HEK293 (cell line): ENCODE results near the gene DNAJB6.

ENCODE experiments used
- BCL11A ChIP-seq: fragments of 450-650 bp; formaldehyde crosslinking; IDR thresholded peaks from 2 replicates; pipeline ENCODE4 v1.5.1; 2016; ENCODE audit warnings: low read depth, missing biosample characterization, missing genetic modification characterization
- GLI2 ChIP-seq: fragments of 450-650 bp; formaldehyde crosslinking; IDR thresholded peaks from 2 replicates; pipeline ENCODE4; 2017; ENCODE audit warnings: missing biosample characterization, missing genetic modification characterization, low read depth, borderline replicate concordance
- HOXD13 ChIP-seq: sonication (generic); formaldehyde crosslinking; IDR thresholded peaks from 2 replicates; pipeline ENCODE4 v1.8.0; 2022; ENCODE audit warnings: missing genetic modification reagents, borderline replicate concordance
- KLF1 ChIP-seq: fragments of 450-650 bp; formaldehyde crosslinking; IDR thresholded peaks from 2 replicates; pipeline ENCODE4 v1.5.1; 2016; ENCODE audit warnings: missing biosample characterization, missing genetic modification characterization
- KLF8 ChIP-seq: fragments of 450-650 bp; formaldehyde crosslinking; IDR thresholded peaks from 2 replicates; pipeline ENCODE4 v1.5.1; 2016; ENCODE audit warnings: missing biosample characterization, missing genetic modification characterization
- OVOL3 ChIP-seq: fragments of 450-650 bp; formaldehyde crosslinking; IDR thresholded peaks from 2 replicates; pipeline ENCODE4 v1.5.1; 2016; ENCODE audit warnings: missing biosample characterization, missing genetic modification characterization
- SCRT1 ChIP-seq: fragments of 450-650 bp; formaldehyde crosslinking; IDR thresholded peaks from 2 replicates; pipeline ENCODE4 v1.5.1; 2016; ENCODE audit warnings: missing biosample characterization, missing genetic modification characterization, borderline replicate concordance
- SCRT2 ChIP-seq: fragments of 450-650 bp; formaldehyde crosslinking; IDR thresholded peaks from 2 replicates; pipeline ENCODE4 v1.5.1; 2016; ENCODE audit warnings: missing biosample characterization, missing genetic modification characterization
- SP3 ChIP-seq: fragments of 450-650 bp; formaldehyde crosslinking; IDR thresholded peaks from 2 replicates; pipeline ENCODE4 v1.5.1; 2016; ENCODE audit warnings: missing biosample characterization, missing genetic modification characterization
- SP7 ChIP-seq: fragments of 450-650 bp; formaldehyde crosslinking; IDR thresholded peaks from 2 replicates; pipeline ENCODE4 v1.5.1; 2016; ENCODE audit warnings: missing biosample characterization, missing genetic modification characterization
- TRIM28 ChIP-seq: IDR thresholded peaks from 2 replicates; pipeline ENCODE4 v1.6.1; 2011; ENCODE audit warnings: low read length, control low read depth, borderline replicate concordance
- YY1 ChIP-seq: fragments of 450-650 bp; formaldehyde crosslinking; IDR thresholded peaks from 2 replicates; pipeline ENCODE4 v1.5.1; 2018; ENCODE audit warnings: missing biosample characterization, missing genetic modification characterization
- YY2 ChIP-seq: fragments of 450-650 bp; formaldehyde crosslinking; IDR thresholded peaks from 2 replicates; pipeline ENCODE4 v1.5.1; 2016; ENCODE audit warnings: missing biosample characterization, missing genetic modification characterization
- ZBTB48 ChIP-seq: fragments of 450-650 bp; formaldehyde crosslinking; IDR thresholded peaks from 2 replicates; pipeline ENCODE4 v1.5.1; 2016; ENCODE audit warnings: missing biosample characterization, missing genetic modification characterization
- ZEB2 ChIP-seq: fragments of 450-650 bp; formaldehyde crosslinking; IDR thresholded peaks from 2 replicates; pipeline ENCODE4 v1.5.1; 2016; ENCODE audit warnings: missing biosample characterization, missing genetic modification characterization
- ZFHX2 ChIP-seq: fragments of 450-650 bp; formaldehyde crosslinking; conservative IDR thresholded peaks from 2 replicates; pipeline ENCODE4 v1.5.1; 2016; ENCODE audit warnings: missing biosample characterization, missing genetic modification characterization
- ZNF184 ChIP-seq: fragments of 450-650 bp; IDR thresholded peaks from 2 replicates; pipeline ENCODE4 v1.5.1; 2018; ENCODE audit warnings: missing biosample characterization, mild to moderate bottlenecking, missing genetic modification characterization
- ZNF24 ChIP-seq: fragments of 450-650 bp; formaldehyde crosslinking; IDR thresholded peaks from 2 replicates; pipeline ENCODE4 v1.5.1; 2016; ENCODE audit warnings: missing biosample characterization, missing genetic modification characterization
- ZNF266 ChIP-seq: fragments of 450-650 bp; formaldehyde crosslinking; IDR thresholded peaks from 2 replicates; pipeline ENCODE4 v1.5.1; 2016; ENCODE audit warnings: missing biosample characterization, missing genetic modification characterization, low read depth
- ZNF37A ChIP-seq: fragments of 450-650 bp; IDR thresholded peaks from 2 replicates; pipeline ENCODE4 v1.5.1; 2018; ENCODE audit warnings: missing biosample characterization, missing genetic modification characterization
- ZNF391 ChIP-seq: fragments of 450-650 bp; formaldehyde crosslinking; IDR thresholded peaks from 2 replicates; pipeline ENCODE4 v1.5.1; 2016; ENCODE audit warnings: low read depth, missing biosample characterization, missing genetic modification characterization, borderline replicate concordance
- ZNF426 ChIP-seq: fragments of 450-650 bp; formaldehyde crosslinking; IDR thresholded peaks from 2 replicates; pipeline ENCODE4 v1.5.1; 2017; ENCODE audit warnings: missing biosample characterization, missing genetic modification characterization, mild to moderate bottlenecking, inconsistent platforms, moderate library complexity
- ZNF433 ChIP-seq: fragments of 450-650 bp; formaldehyde crosslinking; IDR thresholded peaks from 2 replicates; pipeline ENCODE4 v1.5.1; 2016; ENCODE audit warnings: missing biosample characterization, missing genetic modification characterization, low read depth
- ZNF548 ChIP-seq: fragments of 450-650 bp; formaldehyde crosslinking; IDR thresholded peaks from 2 replicates; pipeline ENCODE4 v1.5.1; 2016; ENCODE audit warnings: missing biosample characterization, missing genetic modification characterization
- ZNF610 ChIP-seq: fragments of 450-650 bp; formaldehyde crosslinking; IDR thresholded peaks from 2 replicates; pipeline ENCODE4 v1.5.1; 2016; ENCODE audit warnings: missing biosample characterization, missing genetic modification characterization, borderline replicate concordance
- ZNF624 ChIP-seq: fragments of 450-650 bp; formaldehyde crosslinking; IDR thresholded peaks from 2 replicates; pipeline ENCODE4 v1.5.1; 2017; ENCODE audit warnings: missing biosample characterization, missing genetic modification characterization
- ZNF664 ChIP-seq: fragments of 450-650 bp; formaldehyde crosslinking; IDR thresholded peaks from 2 replicates; pipeline ENCODE4 v1.5.1; 2016; ENCODE audit warnings: missing biosample characterization, missing genetic modification characterization
- ZNF76 ChIP-seq: fragments of 450-650 bp; formaldehyde crosslinking; IDR thresholded peaks from 2 replicates; pipeline ENCODE4; 2016; ENCODE audit warnings: low read depth, missing biosample characterization, missing genetic modification characterization, borderline replicate concordance
- ZNF837 ChIP-seq: fragments of 450-650 bp; formaldehyde crosslinking; IDR thresholded peaks from 2 replicates; pipeline ENCODE4 v1.5.1; 2016; ENCODE audit warnings: missing biosample characterization, missing genetic modification characterization
- ZSCAN30 ChIP-seq: fragments of 450-650 bp; IDR thresholded peaks from 2 replicates; pipeline ENCODE4 v1.5.1; 2018; ENCODE audit warnings: missing biosample characterization, mild to moderate bottlenecking, missing genetic modification characterization, moderate library complexity
- TF ChIP-seq, protein P1 (sequence below): fragments of 450-650 bp; IDR thresholded peaks from 2 replicates; pipeline ENCODE4 v1.5.1; 2018; ENCODE audit warnings: missing biosample characterization, mild to moderate bottlenecking, missing genetic modification characterization
- TF ChIP-seq, protein P2 (sequence below): fragments of 450-650 bp; formaldehyde crosslinking; IDR thresholded peaks from 2 replicates; pipeline ENCODE4 v1.5.1; 2016; ENCODE audit warnings: missing biosample characterization, missing genetic modification characterization, borderline replicate concordance
- TF ChIP-seq, protein P3 (sequence below): fragments of 450-650 bp; formaldehyde crosslinking; IDR thresholded peaks from 2 replicates; pipeline ENCODE4 v1.5.1; 2016; ENCODE audit warnings: missing biosample characterization, missing genetic modification characterization
- TF ChIP-seq, protein P4 (sequence below): fragments of 450-650 bp; formaldehyde crosslinking; IDR thresholded peaks from 2 replicates; pipeline ENCODE4 v1.5.1; 2017; ENCODE audit warnings: missing biosample characterization, missing genetic modification characterization

Gene DNAJB6

DNA sequence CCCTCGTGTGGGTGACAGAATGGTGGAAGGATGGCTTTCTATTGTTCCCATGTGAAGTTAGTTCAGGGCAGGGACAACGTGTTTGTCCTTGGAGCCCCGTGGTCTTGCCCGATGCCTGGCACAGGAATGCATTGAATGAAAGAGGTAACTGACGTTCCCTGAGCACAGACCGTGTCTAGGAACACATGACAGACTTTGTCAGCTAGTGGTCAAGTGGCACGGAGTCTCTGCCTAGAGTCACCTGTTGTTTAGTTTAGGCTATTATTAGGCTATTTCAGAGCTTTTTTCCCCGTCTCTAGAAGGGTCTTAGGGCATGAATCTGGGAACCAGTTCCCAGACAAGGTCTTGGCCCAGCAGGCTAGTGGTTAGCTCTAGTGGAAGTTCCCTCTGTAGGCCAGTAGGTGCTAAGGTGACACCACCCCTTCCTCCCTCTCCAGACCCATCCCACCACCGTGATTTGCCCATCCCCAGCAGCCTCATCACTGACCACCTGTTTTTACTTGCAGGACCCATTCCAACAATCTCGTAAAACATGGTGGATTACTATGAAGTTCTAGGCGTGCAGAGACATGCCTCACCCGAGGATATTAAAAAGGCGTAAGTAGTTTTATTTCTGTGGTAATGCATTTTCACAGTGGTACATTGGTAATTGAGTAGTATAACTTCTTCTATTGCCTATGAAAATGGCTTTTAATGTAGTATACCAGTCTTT, 21.4 kb downstream of the DNAJB6 start (continued):
- peak; percentile 67; the same call in 1 of the 2 replicates for TF ChIP-seq ZSCAN30 (tag by site-specific recombination)
- TF ChIP-seq ZNF433 (tag by site-specific recombination) = no peak
- 0 out of 2 replicates have a peak, but pooled peaks have one; percentile 39 for TF ChIP-seq HOXD13
- TF ChIP-seq TRIM28 = peak; percentile 92
- TF ChIP-seq, protein P1, sequence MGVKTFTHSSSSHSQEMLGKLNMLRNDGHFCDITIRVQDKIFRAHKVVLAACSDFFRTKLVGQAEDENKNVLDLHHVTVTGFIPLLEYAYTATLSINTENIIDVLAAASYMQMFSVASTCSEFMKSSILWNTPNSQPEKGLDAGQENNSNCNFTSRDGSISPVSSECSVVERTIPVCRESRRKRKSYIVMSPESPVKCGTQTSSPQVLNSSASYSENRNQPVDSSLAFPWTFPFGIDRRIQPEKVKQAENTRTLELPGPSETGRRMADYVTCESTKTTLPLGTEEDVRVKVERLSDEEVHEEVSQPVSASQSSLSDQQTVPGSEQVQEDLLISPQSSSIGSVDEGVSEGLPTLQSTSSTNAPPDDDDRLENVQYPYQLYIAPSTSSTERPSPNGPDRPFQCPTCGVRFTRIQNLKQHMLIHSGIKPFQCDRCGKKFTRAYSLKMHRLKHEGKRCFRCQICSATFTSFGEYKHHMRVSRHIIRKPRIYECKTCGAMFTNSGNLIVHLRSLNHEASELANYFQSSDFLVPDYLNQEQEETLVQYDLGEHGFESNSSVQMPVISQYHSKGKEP (tag by site-specific recombination) = peak; percentile 98
- TF ChIP-seq KLF8 = no peak
- TF ChIP-seq ZNF266 = no peak
- no peak for TF ChIP-seq ZBTB48 (tag by site-specific recombination)
- TF ChIP-seq SCRT1 = peak; percentile 99
- peak; percentile 63; the same call in 1 of the 2 replicates for TF ChIP-seq GLI2 (tag by site-specific recombination)
- peak; percentile 72; the same call in 1 of the 2 replicates for TF ChIP-seq ZNF664 (tag by site-specific recombination)
- TF ChIP-seq ZFHX2 (tag by site-specific recombination) = 0 out of 2 replicates have a peak, but pooled peaks have one; percentile 77
- TF ChIP-seq ZNF548 (tag by site-specific recombination) = no peak
- no peak for TF ChIP-seq YY2 (tag by site-specific recombination)
- TF ChIP-seq, protein P2, sequence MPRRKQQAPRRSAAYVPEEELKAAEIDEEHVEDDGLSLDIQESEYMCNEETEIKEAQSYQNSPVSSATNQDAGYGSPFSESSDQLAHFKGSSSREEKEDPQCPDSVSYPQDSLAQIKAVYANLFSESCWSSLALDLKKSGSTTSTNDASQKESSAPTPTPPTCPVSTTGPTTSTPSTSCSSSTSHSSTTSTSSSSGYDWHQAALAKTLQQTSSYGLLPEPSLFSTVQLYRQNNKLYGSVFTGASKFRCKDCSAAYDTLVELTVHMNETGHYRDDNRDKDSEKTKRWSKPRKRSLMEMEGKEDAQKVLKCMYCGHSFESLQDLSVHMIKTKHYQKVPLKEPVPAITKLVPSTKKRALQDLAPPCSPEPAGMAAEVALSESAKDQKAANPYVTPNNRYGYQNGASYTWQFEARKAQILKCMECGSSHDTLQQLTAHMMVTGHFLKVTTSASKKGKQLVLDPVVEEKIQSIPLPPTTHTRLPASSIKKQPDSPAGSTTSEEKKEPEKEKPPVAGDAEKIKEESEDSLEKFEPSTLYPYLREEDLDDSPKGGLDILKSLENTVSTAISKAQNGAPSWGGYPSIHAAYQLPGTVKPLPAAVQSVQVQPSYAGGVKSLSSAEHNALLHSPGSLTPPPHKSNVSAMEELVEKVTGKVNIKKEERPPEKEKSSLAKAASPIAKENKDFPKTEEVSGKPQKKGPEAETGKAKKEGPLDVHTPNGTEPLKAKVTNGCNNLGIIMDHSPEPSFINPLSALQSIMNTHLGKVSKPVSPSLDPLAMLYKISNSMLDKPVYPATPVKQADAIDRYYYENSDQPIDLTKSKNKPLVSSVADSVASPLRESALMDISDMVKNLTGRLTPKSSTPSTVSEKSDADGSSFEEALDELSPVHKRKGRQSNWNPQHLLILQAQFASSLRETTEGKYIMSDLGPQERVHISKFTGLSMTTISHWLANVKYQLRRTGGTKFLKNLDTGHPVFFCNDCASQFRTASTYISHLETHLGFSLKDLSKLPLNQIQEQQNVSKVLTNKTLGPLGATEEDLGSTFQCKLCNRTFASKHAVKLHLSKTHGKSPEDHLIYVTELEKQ (tag by site-specific recombination) = peak; percentile 94
- peak; percentile 63; the same call in 1 of the 2 replicates for TF ChIP-seq ZNF24 (tag by site-specific recombination)
- TF ChIP-seq KLF1 (tag by site-specific recombination) = peak; percentile 39; the same call in 1 of the 2 replicates
- peak; percentile 55; the same call in 1 of the 2 replicates for TF ChIP-seq YY1 (tag by site-specific recombination)
- no peak for TF ChIP-seq SP3 (tag by site-specific recombination)
- TF ChIP-seq SP7 (tag by site-specific recombination) = peak; percentile 35
- peak; percentile 84 for TF ChIP-seq BCL11A (tag by site-specific recombination)
- peak; percentile 98 for TF ChIP-seq SCRT2
- TF ChIP-seq ZNF37A (tag by site-specific recombination) = no peak
- no peak for TF ChIP-seq ZNF184
- TF ChIP-seq ZNF76 = peak; percentile 31; the same call in 1 of the 2 replicates
- TF ChIP-seq ZNF624 (tag by site-specific recombination) = no peak
- TF ChIP-seq, protein P3, sequence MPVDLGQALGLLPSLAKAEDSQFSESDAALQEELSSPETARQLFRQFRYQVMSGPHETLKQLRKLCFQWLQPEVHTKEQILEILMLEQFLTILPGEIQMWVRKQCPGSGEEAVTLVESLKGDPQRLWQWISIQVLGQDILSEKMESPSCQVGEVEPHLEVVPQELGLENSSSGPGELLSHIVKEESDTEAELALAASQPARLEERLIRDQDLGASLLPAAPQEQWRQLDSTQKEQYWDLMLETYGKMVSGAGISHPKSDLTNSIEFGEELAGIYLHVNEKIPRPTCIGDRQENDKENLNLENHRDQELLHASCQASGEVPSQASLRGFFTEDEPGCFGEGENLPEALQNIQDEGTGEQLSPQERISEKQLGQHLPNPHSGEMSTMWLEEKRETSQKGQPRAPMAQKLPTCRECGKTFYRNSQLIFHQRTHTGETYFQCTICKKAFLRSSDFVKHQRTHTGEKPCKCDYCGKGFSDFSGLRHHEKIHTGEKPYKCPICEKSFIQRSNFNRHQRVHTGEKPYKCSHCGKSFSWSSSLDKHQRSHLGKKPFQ = peak; percentile 85
- TF ChIP-seq ZNF426 (tag by site-specific recombination) = no peak
- peak; percentile 73; the same call in 1 of the 2 replicates for TF ChIP-seq ZNF610 (tag by site-specific recombination)
- TF ChIP-seq OVOL3 (tag by site-specific recombination) = peak; percentile 94
- TF ChIP-seq ZNF391 (tag by site-specific recombination) = peak; percentile 68; the same call in 1 of the 2 replicates
- peak; percentile 57 for TF ChIP-seq ZEB2 (tag by site-specific recombination)
- TF ChIP-seq, protein P4, sequence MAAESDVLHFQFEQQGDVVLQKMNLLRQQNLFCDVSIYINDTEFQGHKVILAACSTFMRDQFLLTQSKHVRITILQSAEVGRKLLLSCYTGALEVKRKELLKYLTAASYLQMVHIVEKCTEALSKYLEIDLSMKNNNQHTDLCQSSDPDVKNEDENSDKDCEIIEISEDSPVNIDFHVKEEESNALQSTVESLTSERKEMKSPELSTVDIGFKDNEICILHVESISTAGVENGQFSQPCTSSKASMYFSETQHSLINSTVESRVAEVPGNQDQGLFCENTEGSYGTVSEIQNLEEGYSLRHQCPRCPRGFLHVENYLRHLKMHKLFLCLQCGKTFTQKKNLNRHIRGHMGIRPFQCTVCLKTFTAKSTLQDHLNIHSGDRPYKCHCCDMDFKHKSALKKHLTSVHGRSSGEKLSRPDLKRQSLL = 0 out of 2 replicates have a peak, but pooled peaks have one; percentile 27
- no peak for TF ChIP-seq ZNF837 (tag by site-specific recombination)
